Lung (tissue), 16 donors: ENCODE data around the gene PFKM. TPM values are rescaled to one million over a fixed set of nuclear protein-coding genes. Genes with fewer than 3 reads are reported as not detected.

Source experiments
- ATAC-seq: fragments of 200-7000 bp; cut with Tn5 transposase; one replicate; pipeline ENCODE4 v1.9.1; 2020; ENCODE audit warnings: moderate number of reproducible peaks; ENCODE audit not compliant: insufficient read depth, low FRiP score
- DNase-seq, 3 donors: peaks; one replicate each; pipeline ENCODE4 v3.0.0-alpha.2; 2013 to 2017
- H3K27ac ChIP-seq, 2 donors: one replicate each; pipeline ENCODE4 v1.5.1; 2013; ENCODE audit warnings: mild to moderate bottlenecking in 2 of 2, moderate library complexity in 2 of 2, control low read depth in 1 of 2, inconsistent platforms in 1 of 2, low read depth in 1 of 2, low read length in 1 of 2
- H3K27me3 ChIP-seq, 3 donors: one replicate each; pipeline ENCODE4 v1.5.1; 2013; ENCODE audit warnings: low read length in 2 of 3; ENCODE audit not compliant: control insufficient read depth in 3 of 3, insufficient read depth in 3 of 3
- H3K36me3 ChIP-seq, 4 donors: one replicate each; pipeline ENCODE4 v1.5.1; 2013; ENCODE audit warnings: low read length in 4 of 4, mild to moderate bottlenecking in 1 of 4, moderate library complexity in 1 of 4; ENCODE audit not compliant: control insufficient read depth in 4 of 4, insufficient read depth in 4 of 4
- H3K4me1 ChIP-seq, 5 donors: one replicate each; pipeline ENCODE4 v1.5.1; 2013; ENCODE audit warnings: low read length in 5 of 5, mild to moderate bottlenecking in 2 of 5, moderate library complexity in 1 of 5; ENCODE audit not compliant: control insufficient read depth in 5 of 5, insufficient read depth in 5 of 5
- H3K4me3 ChIP-seq: one replicate; pipeline ENCODE4 v1.5.1; 2013; ENCODE audit warnings: mild to moderate bottlenecking, control low read depth, moderate library complexity
- H3K9ac ChIP-seq, 2 donors: one replicate each; pipeline ENCODE4 v1.5.1; 2013; ENCODE audit warnings: low read length in 2 of 2, control low read depth in 1 of 2; ENCODE audit not compliant: insufficient read depth in 1 of 2
- H3K9me3 ChIP-seq, 4 donors: one replicate each; pipeline ENCODE4 v1.5.1; 2013; ENCODE audit warnings: low read length in 3 of 4, mild to moderate bottlenecking in 1 of 4, moderate library complexity in 1 of 4; ENCODE audit not compliant: control insufficient read depth in 4 of 4, insufficient read depth in 3 of 4
- WGBS, 2 donors: extraction: QIAGEN DNeasy Blood & Tissue Kit; methylation state at CpG; one replicate each; pipeline ENCODE4 v1.1.7; 2013; 5-methylcytosine and 5-hydroxymethylcytosine counted together
- long read RNA-seq, 5 donors: transcript quantifications; one replicate each; lab custom pipeline, GENCODE V29; 2026
- polyA plus RNA-seq, 2 donors: library from polyadenylated mRNA; stranded (reverse); fragments of 200-250 nt; gene quantifications; one replicate each; pipeline ENCODE4 v1.2.1, GENCODE V29; 2013
- total RNA-seq, 2 donors: library from RNA; depleted of rRNA in 1 of 2; stranded (reverse); fragments of >200 nt in 1 of 2; gene quantifications; one replicate each; pipeline ENCODE4 v1.2.1, GENCODE V29; 2014 to 2021
- TF ChIP-seq, protein P1 (sequence below): IDR thresholded peaks from 2 replicates; pipeline ENCODE4 v1.5.1; 2012; ENCODE audit warnings: mild to moderate bottlenecking; ENCODE audit errors: control extremely low read depth, extremely low read depth
- donor health status: control.
- donor health status: control.
- donor health status: Bipolar disorder and iron deficiency.
- donor health status: healthy.
- donor health status: DM: yes; HTN: yes; CAD: no.

The PFKM gene
- total RNA-seq (10 to 100 TPM; 37.5 to 48.9 TPM), polyA plus RNA-seq (10 to 100 TPM; 14.0 to 23.3 TPM)
- long read RNA-seq, donor 1, transcript PFKM-203 (23 exons, 3,224 nt): major isoform, 11 of 22 reads
- long read RNA-seq, donor 1, partial matches to known transcripts: 11 of 22 reads
- long read RNA-seq, donor 1, other reads (novel, unspliced or antisense): 0 of 22 reads
- long read RNA-seq, donor 2, partial matches to known transcripts: 0 of 1 reads
- long read RNA-seq, donor 2, other reads (novel, unspliced or antisense): 0 of 1 reads
- long read RNA-seq, donor 3, partial matches to known transcripts: 5 of 7 reads
- long read RNA-seq, donor 3, other reads (novel, unspliced or antisense): 0 of 7 reads
- long read RNA-seq, donor 4, partial matches to known transcripts: 5 of 6 reads
- long read RNA-seq, donor 4, other reads (novel, unspliced or antisense): 0 of 6 reads
- long read RNA-seq, donor 5, partial matches to known transcripts: 0 of 3 reads
- long read RNA-seq, donor 5, other reads (novel, unspliced or antisense): 0 of 3 reads

GRCh38 chr12:48119078-48119833, at the start of gene PFKM:
TSS of gene PFKM (plus strand) at chr12:48119364. CDS start at chr12:48122775, 3,411 bp downstream.
- Histone ChIP-seq H3K4me3 (peak within 1 kb of the TSS; percentile 79), H3K4me1 (peaks cover 0 to 8% (median 4%) of the 10 kb centered on the region in 5 donors), H3K27me3 (no peaks in the 10 kb centered on the region), H3K9ac (peak within 1 kb of the TSS in 1 of 2 donors; percentile 73), H3K9me3 (peaks cover 0 to 2% (median 0%) of the 10 kb centered on the region in 4 donors), H3K27ac (peak within 1 kb of the TSS; percentile 55 to 76), H3K36me3 (peaks cover 0 to 15% (median 5%) of the 10 kb centered on the region in 4 donors)
- ATAC-seq (peak; percentile 96), DNase-seq (peak; percentile 89 to 96 (median 93))
- 1% methylated on average over 20 of the region's 20 CpGs for WGBS, 2 donors
- TF ChIP-seq, protein P1, sequence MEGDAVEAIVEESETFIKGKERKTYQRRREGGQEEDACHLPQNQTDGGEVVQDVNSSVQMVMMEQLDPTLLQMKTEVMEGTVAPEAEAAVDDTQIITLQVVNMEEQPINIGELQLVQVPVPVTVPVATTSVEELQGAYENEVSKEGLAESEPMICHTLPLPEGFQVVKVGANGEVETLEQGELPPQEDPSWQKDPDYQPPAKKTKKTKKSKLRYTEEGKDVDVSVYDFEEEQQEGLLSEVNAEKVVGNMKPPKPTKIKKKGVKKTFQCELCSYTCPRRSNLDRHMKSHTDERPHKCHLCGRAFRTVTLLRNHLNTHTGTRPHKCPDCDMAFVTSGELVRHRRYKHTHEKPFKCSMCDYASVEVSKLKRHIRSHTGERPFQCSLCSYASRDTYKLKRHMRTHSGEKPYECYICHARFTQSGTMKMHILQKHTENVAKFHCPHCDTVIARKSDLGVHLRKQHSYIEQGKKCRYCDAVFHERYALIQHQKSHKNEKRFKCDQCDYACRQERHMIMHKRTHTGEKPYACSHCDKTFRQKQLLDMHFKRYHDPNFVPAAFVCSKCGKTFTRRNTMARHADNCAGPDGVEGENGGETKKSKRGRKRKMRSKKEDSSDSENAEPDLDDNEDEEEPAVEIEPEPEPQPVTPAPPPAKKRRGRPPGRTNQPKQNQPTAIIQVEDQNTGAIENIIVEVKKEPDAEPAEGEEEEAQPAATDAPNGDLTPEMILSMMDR: no peak

DNA sequence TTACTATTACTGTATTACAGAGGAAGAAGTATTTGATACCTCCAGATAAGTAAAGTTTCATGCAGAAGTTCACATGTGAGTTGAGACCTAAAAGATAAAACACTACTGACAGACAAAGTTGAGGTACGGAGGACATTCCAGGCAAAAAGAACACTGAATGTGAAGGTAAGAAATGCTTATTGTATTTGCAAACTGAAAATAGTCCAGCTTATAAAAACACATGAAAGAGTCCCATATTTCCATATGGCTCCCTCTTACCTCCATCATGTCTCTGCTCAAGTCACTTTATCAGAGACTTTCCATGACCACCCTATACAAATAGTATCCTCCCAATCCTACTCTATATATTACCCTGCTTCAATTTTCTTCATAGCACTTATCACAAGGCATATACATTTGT, 49.1 kb upstream of the PFKM start:
- Histone ChIP-seq H3K36me3 (peaks cover 15 to 28% (median 23%) of the 10 kb centered on the region in 4 donors), H3K4me3 (no peak overlapping the region), H3K4me1 (no peaks in the 10 kb centered on the region), H3K27ac (no peak overlapping the region), H3K27me3 (no peaks in the 10 kb centered on the region), H3K9ac (no peak overlapping the region), H3K9me3 (no peaks in the 10 kb centered on the region)
- ATAC-seq (no peak), DNase-seq (no peak)
- TF ChIP-seq, protein P1: no peak
- whole genome bisulfite sequencing, 2 donors: 96 to 100% methylated on average over 1 of the region's 1 CpG

- H3K4me1 ChIP-seq: no peaks in the 10 kb centered on the region
- ATAC-seq (no peak), DNase-seq (no peak)
- 98 to 99% methylated on average over 4 of the region's 4 CpGs for WGBS, 2 donors
- H3K9me3 ChIP-seq: no peaks in the 10 kb centered on the region
- H3K9ac ChIP-seq: no peak overlapping the region
- peaks cover 13 to 23% (median 19%) of the 10 kb centered on the region in 4 donors for H3K36me3 ChIP-seq
- H3K27me3 ChIP-seq: no peaks in the 10 kb centered on the region
- no peak overlapping the region for H3K4me3 ChIP-seq
- TF ChIP-seq, protein P1: no peak
- H3K27ac ChIP-seq: no peak overlapping the region
Measured at GRCh38 chr12:48070731-48071130, 48.4 kb upstream of the PFKM start.
